Astrocyte (in vitro differentiated cells and primary cell): Measurements from ENCODE around the gene ATP5F1B. TPM values are rescaled to one million over a fixed set of nuclear protein-coding genes. Genes with fewer than 3 reads are reported as not detected.

Experiments used
- DNase-seq: peaks from one replicate; pipeline ENCODE4 v3.0.0-alpha.2; 2010; ENCODE audit warnings: low read depth
- FAIRE-seq: peaks from 2 replicates; lab custom pipeline; 2011; peaks lifted over from hg19 to GRCh38; lab: Jason Lieb, UNC
- H2AFZ ChIP-seq: 2 replicates; pipeline ENCODE4 v1.6.0; 2012; ENCODE audit warnings: low read depth, low read length, inconsistent platforms
- H3K27ac ChIP-seq: 2 replicates; pipeline ENCODE4 v1.5.1; 2011; ENCODE audit warnings: low read depth, low read length, inconsistent platforms
- H3K27me3 ChIP-seq: 2 replicates; pipeline ENCODE4 v1.6.0; 2011; ENCODE audit warnings: low read length, inconsistent platforms; ENCODE audit not compliant: insufficient read depth
- H3K36me3 ChIP-seq: 2 replicates; pipeline ENCODE4 v1.5.1; 2011; ENCODE audit warnings: low read length, inconsistent platforms; ENCODE audit not compliant: insufficient read depth
- H3K4me1 ChIP-seq: 2 replicates; pipeline ENCODE4 v1.5.1; 2011; ENCODE audit warnings: low read length, inconsistent platforms; ENCODE audit not compliant: insufficient read depth
- H3K4me2 ChIP-seq: 2 replicates; pipeline ENCODE4 v1.6.0; 2012; ENCODE audit warnings: low read length, inconsistent platforms
- H3K4me3 ChIP-seq: 2 replicates; pipeline ENCODE4 v1.5.1; 2011; ENCODE audit warnings: low read depth, mild to moderate bottlenecking, low read length, inconsistent platforms; ENCODE audit not compliant: insufficient read depth
- H3K79me2 ChIP-seq: 2 replicates; pipeline ENCODE4 v1.6.0; 2012; ENCODE audit warnings: mild to moderate bottlenecking, low read length, inconsistent platforms; ENCODE audit not compliant: insufficient read depth
- H3K9ac ChIP-seq: 2 replicates; pipeline ENCODE4 v1.6.0; 2012; ENCODE audit warnings: mild to moderate bottlenecking, low read length, inconsistent platforms
- H3K9me3 ChIP-seq: 2 replicates; pipeline ENCODE4 v1.5.1; 2012; ENCODE audit warnings: low read depth, mild to moderate bottlenecking, low read length, inconsistent platforms; ENCODE audit not compliant: insufficient read depth
- H4K20me1 ChIP-seq: 2 replicates; pipeline ENCODE4 v1.6.0; 2012; ENCODE audit warnings: low read length, inconsistent platforms; ENCODE audit not compliant: insufficient read depth
- H3K27ac Mint-ChIP-seq: one replicate; pipeline ENCODE4 v1.8.0; 2021; ENCODE audit warnings: mild to moderate bottlenecking, mixed read lengths; ENCODE audit not compliant: unreplicated experiment
- H3K27me3 Mint-ChIP-seq: one replicate; pipeline ENCODE4 v1.8.0; 2021; ENCODE audit warnings: low read depth, mixed read lengths; ENCODE audit not compliant: unreplicated experiment
- H3K36me3 Mint-ChIP-seq: one replicate; pipeline ENCODE4 v1.8.0; 2021; ENCODE audit warnings: low read depth, mixed read lengths; ENCODE audit not compliant: unreplicated experiment
- H3K4me1 Mint-ChIP-seq: one replicate; pipeline ENCODE4 v1.8.0; 2021; ENCODE audit warnings: low read depth, mixed read lengths; ENCODE audit not compliant: unreplicated experiment
- H3K4me3 Mint-ChIP-seq: one replicate; pipeline ENCODE4 v1.8.0; 2021; ENCODE audit warnings: mild to moderate bottlenecking, moderate library complexity, mixed read lengths; ENCODE audit not compliant: unreplicated experiment
- H3K9me3 Mint-ChIP-seq: one replicate; pipeline ENCODE4 v1.8.0; 2021; ENCODE audit warnings: mild to moderate bottlenecking, mixed read lengths; ENCODE audit not compliant: unreplicated experiment
- EZH2 ChIP-seq: IDR thresholded peaks from 2 replicates; pipeline ENCODE4 v1.6.1; 2012; ENCODE audit warnings: mild to moderate bottlenecking, low read length, inconsistent platforms; ENCODE audit not compliant: insufficient read depth
- total RNA-seq: library from RNA; stranded (reverse); gene quantifications from 2 replicates; pipeline ENCODE4 v1.2.1, GENCODE V29; 2021
- TF ChIP-seq, protein P1 (sequence below): IDR thresholded peaks from 2 replicates; pipeline ENCODE4 v1.5.1; 2011; ENCODE audit warnings: low read depth, mild to moderate bottlenecking, inconsistent platforms, low read length, moderate library complexity; ENCODE audit not compliant: insufficient read depth

Gene ATP5F1B
- total RNA-seq, 1 donor from 2014 or later = 714 TPM

DNA sequence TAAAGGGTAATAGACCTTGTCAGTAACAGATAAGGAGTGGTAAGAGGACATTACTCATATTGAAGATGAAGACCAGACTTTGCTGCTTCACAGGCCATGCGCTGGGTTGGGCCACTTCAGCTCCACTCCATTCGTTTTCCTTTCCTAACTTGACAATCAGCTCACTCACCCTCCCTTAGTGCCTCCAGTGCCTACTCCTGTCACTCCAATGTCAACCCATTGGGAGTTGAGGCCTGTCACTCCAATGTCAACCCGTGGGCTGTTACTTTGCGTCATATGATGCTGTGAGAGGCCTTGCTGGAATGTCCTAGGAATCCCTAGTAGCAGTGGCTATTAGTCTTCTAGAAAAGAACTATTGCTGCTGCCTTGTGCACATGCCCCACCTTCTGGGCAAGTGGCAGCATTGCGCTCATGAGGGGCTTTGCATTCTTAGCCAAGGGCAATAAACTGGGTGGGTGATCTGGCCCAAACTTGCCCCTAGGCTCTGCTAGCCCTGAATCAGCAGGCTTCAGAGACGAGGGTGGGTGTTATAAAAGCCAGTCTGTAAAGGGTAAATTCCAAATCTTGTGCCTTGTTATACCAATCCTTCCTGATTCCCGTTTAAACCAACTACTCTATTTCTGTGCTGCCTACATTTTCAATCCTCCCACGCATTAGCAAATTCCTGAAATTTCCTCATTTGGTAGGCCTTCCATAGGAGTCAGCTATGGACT, 51.7 kb downstream of the ATP5F1B start:
- Histone ChIP-seq H3K4me2 (no peak overlapping the region), H3K79me2 (no peaks in the 10 kb centered on the region), H3K27ac (peak overlapping the region; percentile 57), H3K27me3 (no peaks in the 10 kb centered on the region), H3K36me3 (peaks cover 25% of the 10 kb centered on the region), H3K4me3 (no peak overlapping the region), H3K9ac (no peak overlapping the region), H4K20me1 (peaks cover 35% of the 10 kb centered on the region), H3K4me1 (no peaks in the 10 kb centered on the region), H2AFZ (no peak overlapping the region), H3K9me3 (no peaks in the 10 kb centered on the region)
- Mint-ChIP-seq H3K4me3 (peak overlapping the region; percentile 6), H3K27ac (peak overlapping the region; percentile 68), H3K4me1 (peaks cover 44% of the 10 kb centered on the region), H3K36me3 (peaks cover 21% of the 10 kb centered on the region), H3K9me3 (no peaks in the 10 kb centered on the region), H3K27me3 (no peaks in the 10 kb centered on the region)
- DNase-seq = peak; percentile 59
- FAIRE-seq = no peak
- no peak for TF ChIP-seq EZH2
- TF ChIP-seq, protein P1, sequence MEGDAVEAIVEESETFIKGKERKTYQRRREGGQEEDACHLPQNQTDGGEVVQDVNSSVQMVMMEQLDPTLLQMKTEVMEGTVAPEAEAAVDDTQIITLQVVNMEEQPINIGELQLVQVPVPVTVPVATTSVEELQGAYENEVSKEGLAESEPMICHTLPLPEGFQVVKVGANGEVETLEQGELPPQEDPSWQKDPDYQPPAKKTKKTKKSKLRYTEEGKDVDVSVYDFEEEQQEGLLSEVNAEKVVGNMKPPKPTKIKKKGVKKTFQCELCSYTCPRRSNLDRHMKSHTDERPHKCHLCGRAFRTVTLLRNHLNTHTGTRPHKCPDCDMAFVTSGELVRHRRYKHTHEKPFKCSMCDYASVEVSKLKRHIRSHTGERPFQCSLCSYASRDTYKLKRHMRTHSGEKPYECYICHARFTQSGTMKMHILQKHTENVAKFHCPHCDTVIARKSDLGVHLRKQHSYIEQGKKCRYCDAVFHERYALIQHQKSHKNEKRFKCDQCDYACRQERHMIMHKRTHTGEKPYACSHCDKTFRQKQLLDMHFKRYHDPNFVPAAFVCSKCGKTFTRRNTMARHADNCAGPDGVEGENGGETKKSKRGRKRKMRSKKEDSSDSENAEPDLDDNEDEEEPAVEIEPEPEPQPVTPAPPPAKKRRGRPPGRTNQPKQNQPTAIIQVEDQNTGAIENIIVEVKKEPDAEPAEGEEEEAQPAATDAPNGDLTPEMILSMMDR = peak; percentile 84

DNA sequence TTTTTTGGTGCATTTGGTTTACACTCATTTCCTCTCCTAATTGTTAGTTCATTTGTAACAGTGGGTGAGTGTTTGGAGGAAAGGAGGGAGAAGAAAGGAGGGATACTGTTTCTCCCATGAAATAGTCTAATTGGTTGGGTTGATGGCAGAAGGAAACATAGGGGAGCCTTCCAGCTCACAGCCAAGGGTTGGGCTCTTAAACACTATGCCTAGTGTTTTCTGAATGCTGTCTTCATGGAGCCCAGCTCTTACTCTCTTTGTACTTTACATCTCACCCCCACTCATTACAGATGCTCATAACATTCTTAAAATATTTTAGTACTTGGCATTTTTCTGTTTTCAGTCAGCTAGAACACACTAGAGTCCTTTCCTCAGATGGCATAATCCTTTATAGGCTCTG, 53.8 kb downstream of the ATP5F1B start:
- Histone ChIP-seq H3K4me1 (no peaks in the 10 kb centered on the region), H3K4me3 (no peak overlapping the region), H3K36me3 (peaks cover 29% of the 10 kb centered on the region), H3K27me3 (no peaks in the 10 kb centered on the region), H3K27ac (peak overlapping the region; percentile 11), H3K79me2 (no peaks in the 10 kb centered on the region), H4K20me1 (peaks cover 26% of the 10 kb centered on the region), H3K9me3 (no peaks in the 10 kb centered on the region), H2AFZ (no peak overlapping the region), H3K9ac (no peak overlapping the region), H3K4me2 (peak overlapping the region; percentile 11)
- H3K36me3 Mint-ChIP-seq = peaks cover 20% of the 10 kb centered on the region
- peak overlapping the region; percentile 81 for H3K27ac Mint-ChIP-seq
- TF ChIP-seq, protein P1 = no peak
- no peak for TF ChIP-seq EZH2
- FAIRE-seq (no peak), DNase-seq (peak; percentile 14)
- no peaks in the 10 kb centered on the region for H3K9me3 Mint-ChIP-seq
- peaks cover 40% of the 10 kb centered on the region for H3K4me1 Mint-ChIP-seq
- H3K4me3 Mint-ChIP-seq = no peak overlapping the region
- no peaks in the 10 kb centered on the region for H3K27me3 Mint-ChIP-seq

DNA sequence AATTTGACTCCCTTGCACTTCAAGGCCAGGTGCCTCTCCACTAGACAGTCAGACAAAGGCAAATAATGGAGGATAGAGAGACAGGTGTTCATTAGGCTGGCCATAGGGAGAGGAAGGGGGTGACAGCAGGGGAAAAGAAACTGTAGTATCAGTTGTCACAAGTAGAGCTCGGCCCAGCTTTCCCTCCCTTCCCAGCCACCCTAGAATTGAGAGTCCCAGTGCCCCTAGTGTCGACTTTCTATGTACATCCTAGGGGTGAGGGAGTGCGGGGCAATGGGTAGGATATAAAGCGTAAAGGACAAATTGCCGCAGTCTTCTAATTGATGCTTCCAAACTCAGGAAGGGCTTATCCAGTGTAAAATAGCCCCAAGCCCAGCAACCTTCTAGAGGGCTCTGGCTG, 54.7 kb downstream of the ATP5F1B start:
- no peak overlapping the region for H3K27ac ChIP-seq
- H2AFZ ChIP-seq = no peak overlapping the region
- H4K20me1 ChIP-seq = peaks cover 23% of the 10 kb centered on the region
- H3K27ac Mint-ChIP-seq = no peak overlapping the region
- H3K4me3 ChIP-seq = no peak overlapping the region
- H3K4me1 Mint-ChIP-seq = peaks cover 35% of the 10 kb centered on the region
- TF ChIP-seq, protein P1 = no peak
- TF ChIP-seq EZH2 = no peak
- H3K9ac ChIP-seq = no peak overlapping the region
- H3K79me2 ChIP-seq = no peaks in the 10 kb centered on the region
- no peaks in the 10 kb centered on the region for H3K9me3 ChIP-seq
- H3K4me2 ChIP-seq = no peak overlapping the region
- H3K27me3 ChIP-seq = no peaks in the 10 kb centered on the region
- peaks cover 19% of the 10 kb centered on the region for H3K36me3 Mint-ChIP-seq
- H3K4me1 ChIP-seq = no peaks in the 10 kb centered on the region
- H3K9me3 Mint-ChIP-seq = no peaks in the 10 kb centered on the region
- no peak for DNase-seq
- H3K27me3 Mint-ChIP-seq = no peaks in the 10 kb centered on the region
- H3K4me3 Mint-ChIP-seq = no peak overlapping the region
- FAIRE-seq = no peak
- H3K36me3 ChIP-seq = peaks cover 29% of the 10 kb centered on the region
